Kidney epithelial cell (primary cell): ENCODE results near the gene CLEC2B. TPM values are rescaled to one million over a fixed set of nuclear protein-coding genes. Genes with fewer than 3 reads are reported as not detected.

Source experiments
- DNase-seq: peaks from one replicate; pipeline ENCODE4 v3.0.0-alpha.2; 2010; ENCODE audit warnings: low read depth
- H3K27me3 ChIP-seq: 2 replicates; pipeline ENCODE4 v1.6.0; 2011; ENCODE audit warnings: low read length; ENCODE audit not compliant: control insufficient read depth, insufficient read depth
- H3K36me3 ChIP-seq: 2 replicates; pipeline ENCODE4 v1.5.1; 2011; ENCODE audit warnings: low read length; ENCODE audit not compliant: control insufficient read depth, insufficient read depth
- H3K4me3 ChIP-seq: 2 replicates; pipeline ENCODE4 v1.5.1; 2011; ENCODE audit warnings: low read depth, mild to moderate bottlenecking, control low read depth, low read length
- CTCF ChIP-seq: IDR thresholded peaks from 2 replicates; pipeline ENCODE4 v1.5.1; 2011; ENCODE audit warnings: mild to moderate bottlenecking, moderate library complexity, low read length, control low read depth, inconsistent platforms; ENCODE audit not compliant: insufficient read depth, poor library complexity, severe bottlenecking
- total RNA-seq: library from RNA; depleted of rRNA; stranded (reverse); fragments of >200 nt; gene quantifications from 2 replicates; pipeline ENCODE4 v1.2.3, GENCODE V29; 2015

Gene CLEC2B
- total RNA-seq, 1 donor from 2014 or later, result 0.50 TPM

GRCh38 chr12:9829982-9830381 is 39.2 kb downstream of the CLEC2B start:
- H3K27me3 ChIP-seq, result no peaks in the 10 kb centered on the region
- no peak for TF ChIP-seq CTCF
- DNase-seq, result no peak

GRCh38 chr12:9829483-9829882 is 39.7 kb downstream of the CLEC2B start:
- Histone ChIP-seq H3K36me3 (no peaks in the 10 kb centered on the region), H3K4me3 (no peak overlapping the region), H3K27me3 (no peaks in the 10 kb centered on the region)
- no peak for TF ChIP-seq CTCF
- no peak for DNase-seq

More at GRCh38 chr12:9829982-9830381, 39.2 kb downstream of the CLEC2B start:
- Histone ChIP-seq H3K4me3 (no peak overlapping the region), H3K36me3 (no peaks in the 10 kb centered on the region)

- Histone ChIP-seq H3K4me3 (no peak within 1 kb of the TSS), H3K27me3 (no peaks in the 10 kb centered on the region), H3K36me3 (no peaks in the 10 kb centered on the region)
- no peak for TF ChIP-seq CTCF
- DNase-seq, result no peak
These were observed 41.8 kb downstream of the CLEC2B start, which contains the start of gene KLRF1 for GRCh38 chr12:9827209-9827888. Gene KLRF1 (plus strand): TSS chr12:9827481. CDS start chr12:9827545, 64 bp downstream.

GRCh38 chr12:9820281-9820930 is 48.7 kb downstream of the CLEC2B start:
- DNase-seq, result no peak
- no peak for TF ChIP-seq CTCF
- Histone ChIP-seq H3K27me3 (no peaks in the 10 kb centered on the region), H3K4me3 (no peak overlapping the region), H3K36me3 (no peaks in the 10 kb centered on the region)

GRCh38 chr12:9813821-9814798 is 55.0 kb downstream of the CLEC2B start:
- peak overlapping the region; percentile 24 for H3K4me3 ChIP-seq
- DNase-seq, result no peak
- H3K36me3 ChIP-seq, result no peaks in the 10 kb centered on the region
- peak; percentile 88 for TF ChIP-seq CTCF
- no peaks in the 10 kb centered on the region for H3K27me3 ChIP-seq
